T-helper 17 cell (primary cell): ENCODE results near the gene LDHAL6A. TPM values are rescaled to one million over a fixed set of nuclear protein-coding genes. Genes with fewer than 3 reads are reported as not detected.

ENCODE experiments used
- total RNA-seq, 4 donors: library from RNA in 2 of 4; stranded (reverse) in 2 of 4; gene quantifications; one replicate each; pipeline ENCODE4 v1.2.3 and lab custom pipeline; 2022 to 2026

Gene LDHAL6A
- total RNA-seq, 2 donors from 2014 or later = not detected

Other genes with a start within 250 kb of the LDHAL6A start
- gene SAA4, start 219.1 kb upstream of the LDHAL6A start, total RNA-seq = not detected
- not detected for gene SAA2, start 207.2 kb upstream of the LDHAL6A start, total RNA-seq
- gene SAA1, start 189.6 kb upstream of the LDHAL6A start, total RNA-seq = not detected
- 10 to 100 TPM; 12.8 to 15.7 TPM for gene HPS5, start 133.7 kb upstream of the LDHAL6A start, total RNA-seq
- gene GTF2H1, start 133.3 kb upstream of the LDHAL6A start, total RNA-seq = 10 to 100 TPM; 22.0 to 24.4 TPM
- gene LDHA, start 61.3 kb upstream of the LDHAL6A start, total RNA-seq = 100 to 1,000 TPM; 260 to 313 TPM
- gene LDHC, start 43.5 kb upstream of the LDHAL6A start, total RNA-seq = not detected
- 10 to 100 TPM; 15.8 to 15.9 TPM for gene TSG101, start 71.1 kb downstream of the LDHAL6A start, total RNA-seq
- gene UEVLD, start 132.9 kb downstream of the LDHAL6A start, total RNA-seq = 10 to 100 TPM in 1 of 2 donors, 1 to 10 TPM in 1; 8.0 to 12.6 TPM
- 1 to 10 TPM in 1 of 2 donors, under 1 TPM in 1; 0.99 to 1.9 TPM for gene MISFA, start 143.9 kb downstream of the LDHAL6A start, total RNA-seq
- 10 to 100 TPM; 55.0 to 70.6 TPM for gene SPTY2D1, start 178.5 kb downstream of the LDHAL6A start, total RNA-seq
- 1 to 10 TPM; 5.4 to 6.1 TPM for gene TMEM86A, start 242.9 kb downstream of the LDHAL6A start, total RNA-seq